T-cell (primary cell): Measurements from ENCODE around the gene LRRC36. TPM values are rescaled to one million over a fixed set of nuclear protein-coding genes. Genes with fewer than 3 reads are reported as not detected.
A peak's percentile ranks its signal among the peaks of the same experiment; 100 is the strongest.

Experiments
- ATAC-seq, 4 experiments: fragments of 200-7000 bp in 3 of 4; fragments of 150-1000 bp in 1 of 4; cut with Tn5 transposase; replicated peaks in 1 of 4; 1 replicate in 3 of 4; 2 replicates in 1 of 4; pipeline ENCODE4 v1.10.0; 2021; ENCODE audit warnings: moderate library complexity in 3 of 4, mild to moderate bottlenecking in 2 of 4, moderate number of reproducible peaks in 1 of 4
- CTCF ChIA-PET, 2 donors: fragments of 300-600 bp; sonication (Branson Sonifier 250); formaldehyde crosslinking; loops; one replicate each; lab custom pipeline; 2022; ENCODE audit warnings: antibody characterized with exemption in 2 of 2; lab: Charles Lee
- POLR2A ChIA-PET, 2 donors: fragments of 300-600 bp; sonication (Branson Sonifier 250); formaldehyde crosslinking; loops; one replicate each; lab custom pipeline; 2022; ENCODE audit warnings: antibody characterized with exemption in 2 of 2; lab: Charles Lee
- DNase-seq, 35 experiments: peaks; one replicate each; pipeline versions ENCODE4 v3.0.0 to v3.0.0-alpha.2; 2013 to 2023
- H3K27ac ChIP-seq: one replicate; pipeline ENCODE4 v1.5.1; 2013; ENCODE audit warnings: low read length
- H3K27me3 ChIP-seq, 2 experiments: replicated peaks in 1 of 2; 1 replicate in 1 of 2; 2 replicates in 1 of 2; pipeline versions ENCODE4 v1.6.1 to v1.7.0; 2013; ENCODE audit warnings: low read length in 1 of 2, mixed read lengths in 1 of 2; ENCODE audit not compliant: control insufficient read depth in 2 of 2, insufficient read depth in 2 of 2; ENCODE audit errors: extremely low read depth in 1 of 2
- H3K36me3 ChIP-seq, 2 donors: 1 replicate in 1 of 2; 2 replicates in 1 of 2; pipeline versions ENCODE4 v1.6.1 to v1.7.0; 2013; ENCODE audit warnings: low read length in 1 of 2; ENCODE audit not compliant: control insufficient read depth in 2 of 2, insufficient read depth in 1 of 2; ENCODE audit errors: extremely low read depth in 1 of 2
- H3K4me1 ChIP-seq, 2 experiments: 1 replicate in 1 of 2; 2 replicates in 1 of 2; pipeline versions ENCODE4 v1.6.1 to v1.7.0; 2013; ENCODE audit warnings: low read length in 2 of 2, mixed read lengths in 1 of 2; ENCODE audit not compliant: insufficient read depth in 2 of 2, control insufficient read depth in 1 of 2; ENCODE audit errors: extremely low read depth in 1 of 2
- H3K4me3 ChIP-seq, 2 donors: 1 replicate in 1 of 2; 2 replicates in 1 of 2; pipeline versions ENCODE4 v1.5.1 to v1.7.0; 2013; ENCODE audit warnings: mild to moderate bottlenecking in 2 of 2, low read length in 1 of 2, moderate library complexity in 1 of 2; ENCODE audit not compliant: control insufficient read depth in 1 of 2; ENCODE audit errors: extremely low read depth in 1 of 2
- H3K9me3 ChIP-seq: 2 replicates; pipeline ENCODE4 v1.7.0; 2013
- H3K27ac Mint-ChIP-seq, 2 donors: one replicate each; pipeline ENCODE4 v1.8.0; 2020 to 2021; ENCODE audit warnings: mild to moderate bottlenecking in 2 of 2, mixed read lengths in 2 of 2
- H3K27me3 Mint-ChIP-seq, 2 donors: one replicate each; pipeline ENCODE4 v1.8.0; 2021 to 2022; ENCODE audit warnings: mixed read lengths in 2 of 2
- H3K36me3 Mint-ChIP-seq: one replicate; pipeline ENCODE4 v1.8.0; 2021; ENCODE audit warnings: mixed read lengths
- H3K4me1 Mint-ChIP-seq, 3 donors: one replicate each; pipeline ENCODE4 v1.8.0; 2020 to 2022; ENCODE audit warnings: mixed read lengths in 3 of 3, mild to moderate bottlenecking in 1 of 3
- H3K4me3 Mint-ChIP-seq, 3 donors: one replicate each; pipeline ENCODE4 v1.8.0; 2020 to 2022; ENCODE audit warnings: mild to moderate bottlenecking in 3 of 3, mixed read lengths in 3 of 3, moderate library complexity in 3 of 3
- H3K9me3 Mint-ChIP-seq, 3 donors: one replicate each; pipeline ENCODE4 v1.8.0; 2020 to 2022; ENCODE audit warnings: mixed read lengths in 3 of 3
- WGBS: methylation state at CpG from one replicate; pipeline ENCODE4 v1.1.5; 2013; ENCODE audit warnings: missing lambda C conversion rate; ENCODE audit not compliant: insufficient coverage; 5-methylcytosine and 5-hydroxymethylcytosine counted together
- total RNA-seq, 35 experiments: library from RNA in 6 of 35; stranded (reverse) in 6 of 35; fragments of 120-200 nt in 1 of 35; gene quantifications; one replicate each; pipeline versions ENCODE4 v1.2.1 to v1.2.4 and lab custom pipeline; 2013 to 2026

Gene LRRC36
- total RNA-seq (not detected), total RNA-seq (lab: John Stamatoyannopoulos, UW) (0 to 0.27 (median 0.06) reads per million in 29 experiments)
- 0.31 TPM for total RNA-seq (2013)

GRCh38 chr16:67326472-67327309 lies at the start of gene LRRC36, which contains the start of gene KCTD19:
Gene LRRC36 (plus strand): TSS chr16:67326815. CDS start chr16:67326863, 48 bp downstream.
Gene KCTD19 (minus strand): TSS chr16:67326741. CDS start chr16:67326707, 34 bp downstream.
- peak; percentile 65 to 85 (median 80) for ATAC-seq
- ChIA-PET POLR2A (no interaction called here), CTCF (interaction anchor here (0.6 kb wide), 2 partner anchors 44 to 173 kb away, joined by 3 to 4 read pairs; no protein-coding TSS in a partner anchor)
- no peak within 1 kb of the TSS for H3K27ac ChIP-seq
- peak within 1 kb of the TSS; percentile 75 to 85 (median 76) for H3K4me3 Mint-ChIP-seq
- H3K36me3 ChIP-seq, result no peaks in the 10 kb centered on the region
- DNase-seq, result peak; percentile 2 to 63 (median 42)
- H3K4me1 ChIP-seq, result peaks cover 3 to 19% of the 10 kb centered on the region in 2 experiments
- 2% methylated on average over 50 of the region's 61 CpGs for WGBS
- H3K9me3 Mint-ChIP-seq, result no peaks in the 10 kb centered on the region
- no peaks in the 10 kb centered on the region for H3K9me3 ChIP-seq
- peaks cover 22 to 45% of the 10 kb centered on the region in 2 donors for H3K27me3 Mint-ChIP-seq
- H3K4me1 Mint-ChIP-seq, result peaks cover 8 to 19% (median 17%) of the 10 kb centered on the region in 3 donors
- H3K27me3 ChIP-seq, result peaks cover 0 to 25% of the 10 kb centered on the region in 2 experiments
- peak within 1 kb of the TSS; percentile 53 to 90 for H3K4me3 ChIP-seq
- no peaks in the 10 kb centered on the region for H3K36me3 Mint-ChIP-seq
- peak within 1 kb of the TSS; percentile 9 to 23 for H3K27ac Mint-ChIP-seq

- WGBS, result 94% methylated on average over 4 of the region's 4 CpGs
- CTCF ChIA-PET, result no interaction called here
- H3K4me3 ChIP-seq, result no peak overlapping the region
- peaks cover 6 to 24% of the 10 kb centered on the region in 2 experiments for H3K4me1 ChIP-seq
- POLR2A ChIA-PET, result no interaction called here
- no peaks in the 10 kb centered on the region for H3K27me3 ChIP-seq
- DNase-seq, result no peak
- no peak overlapping the region for H3K27ac ChIP-seq
- Mint-ChIP-seq H3K9me3 (no peaks in the 10 kb centered on the region), H3K27ac (peak overlapping the region in 1 of 2 donors; percentile 58), H3K4me3 (peak overlapping the region; percentile 43 to 53 (median 51)), H3K4me1 (peaks cover 9 to 19% (median 16%) of the 10 kb centered on the region in 3 donors), H3K27me3 (no peaks in the 10 kb centered on the region), H3K36me3 (peaks cover 9% of the 10 kb centered on the region)
- no peaks in the 10 kb centered on the region for H3K9me3 ChIP-seq
- H3K36me3 ChIP-seq, result peaks cover 3 to 10% of the 10 kb centered on the region in 2 donors
- no peak for ATAC-seq
Observed at GRCh38 chr16:67277294-67277998, 49.2 kb upstream of the LRRC36 start.

GRCh38 chr16:67277999-67278772 lies 48.4 kb upstream of the LRRC36 start:
- Histone ChIP-seq H3K4me3 (peak overlapping the region; percentile 78 to 89), H3K4me1 (peaks cover 6 to 24% of the 10 kb centered on the region in 2 experiments), H3K27me3 (no peaks in the 10 kb centered on the region), H3K36me3 (peaks cover 10 to 11% of the 10 kb centered on the region in 2 donors), H3K27ac (peak overlapping the region; percentile 52), H3K9me3 (no peaks in the 10 kb centered on the region)
- Mint-ChIP-seq H3K36me3 (peaks cover 9% of the 10 kb centered on the region), H3K27me3 (no peaks in the 10 kb centered on the region), H3K4me1 (peaks cover 9 to 19% (median 16%) of the 10 kb centered on the region in 3 donors), H3K9me3 (no peaks in the 10 kb centered on the region), H3K27ac (peak overlapping the region; percentile 55 to 79), H3K4me3 (peak overlapping the region; percentile 75 to 80 (median 77))
- WGBS, result 64% methylated on average over 10 of the region's 13 CpGs
- POLR2A ChIA-PET, result no interaction called here
- DNase-seq (no peak), ATAC-seq (no peak)
- CTCF ChIA-PET, result interaction anchor here (0.5 to 0.6 kb wide), 2 partner anchors 144 to 444 kb away, joined by 3 to 4 read pairs; no protein-coding TSS in a partner anchor

- peak; percentile 56 to 66 (median 58) for ATAC-seq
- H3K27me3 Mint-ChIP-seq, result no peaks in the 10 kb centered on the region
- ChIA-PET POLR2A (no interaction called here), CTCF (interaction anchor here in 1 of 2 donors (0.5 kb wide), 1 partner anchor 144 kb away, joined by 3 read pairs; no protein-coding TSS in a partner anchor)
- no peaks in the 10 kb centered on the region for H3K9me3 Mint-ChIP-seq
- Histone ChIP-seq H3K27ac (peak overlapping the region; percentile 52), H3K4me1 (peaks cover 6 to 24% of the 10 kb centered on the region in 2 experiments), H3K9me3 (no peaks in the 10 kb centered on the region), H3K36me3 (peaks cover 10 to 17% of the 10 kb centered on the region in 2 donors), H3K4me3 (peak overlapping the region; percentile 78 to 89), H3K27me3 (no peaks in the 10 kb centered on the region)
- H3K36me3 Mint-ChIP-seq, result peaks cover 9% of the 10 kb centered on the region
- WGBS, result under 1% methylated on average over 38 of the region's 42 CpGs
- peak overlapping the region; percentile 55 to 79 for H3K27ac Mint-ChIP-seq
- peaks cover 9 to 19% (median 16%) of the 10 kb centered on the region in 3 donors for H3K4me1 Mint-ChIP-seq
- H3K4me3 Mint-ChIP-seq, result peak overlapping the region; percentile 75 to 80 (median 77)
- DNase-seq, result peak in 29 of 35 experiments; percentile 11 to 57 (median 27)
Observed at GRCh38 chr16:67278773-67279295, 47.8 kb upstream of the LRRC36 start.

GRCh38 chr16:67279296-67280089 lies 47.1 kb upstream of the LRRC36 start, which contains the start of gene PLEKHG4:
Gene PLEKHG4 (plus strand): TSS chr16:67279532. CDS start chr16:67280045, 513 bp downstream.
- Mint-ChIP-seq H3K9me3 (no peaks in the 10 kb centered on the region), H3K36me3 (peaks cover 9% of the 10 kb centered on the region), H3K4me3 (peak within 1 kb of the TSS; percentile 75 to 80 (median 77)), H3K4me1 (peaks cover 9 to 19% (median 16%) of the 10 kb centered on the region in 3 donors), H3K27ac (peak within 1 kb of the TSS; percentile 55 to 79), H3K27me3 (no peaks in the 10 kb centered on the region)
- peak; percentile 51 to 88 (median 74) for DNase-seq
- POLR2A ChIA-PET, result no interaction called here
- Histone ChIP-seq H3K36me3 (peaks cover 10 to 20% of the 10 kb centered on the region in 2 donors), H3K4me1 (peaks cover 6 to 24% of the 10 kb centered on the region in 2 experiments), H3K27ac (peak within 1 kb of the TSS; percentile 52), H3K4me3 (peak within 1 kb of the TSS; percentile 78 to 89), H3K27me3 (no peaks in the 10 kb centered on the region), H3K9me3 (no peaks in the 10 kb centered on the region)
- CTCF ChIA-PET, result no interaction called here
- ATAC-seq, result peak; percentile 97 to 99 (median 97)
- 27% methylated on average over 83 of the region's 83 CpGs for WGBS
